GM23338 (cell line): Measurements from ENCODE around the gene SGPP1.

Experiments used
- CREB1 ChIP-seq: fragments of 250-450 bp; sonication (Bioruptor Pico); IDR thresholded peaks from 2 replicates; pipeline ENCODE4 v1.5.0; 2020; ENCODE audit warnings: low read depth, mild to moderate bottlenecking, moderate library complexity
- CTCF ChIP-seq, 2 experiments: fragments of 200-600 bp in 1 of 2; sonication (generic) in 1 of 2; conservative IDR thresholded peaks; 2 replicates each; pipeline versions ENCODE4 v1.5.1 to v1.6.1; 2016 to 2017; ENCODE audit warnings: antibody characterized with exemption in 2 of 2, low read depth in 2 of 2, mild to moderate bottlenecking in 2 of 2, moderate library complexity in 1 of 2
- ETS1 ChIP-seq: IDR thresholded peaks from 2 replicates; pipeline ENCODE4 v1.6.1; 2016; ENCODE audit warnings: antibody characterized with exemption
- EZH2 ChIP-seq: fragments of 200-600 bp; sonication (generic); IDR thresholded peaks from one replicate; pipeline ENCODE4 v1.8.0; 2017; ENCODE audit warnings: antibody characterized with exemption, mild to moderate bottlenecking, low read depth; ENCODE audit not compliant: unreplicated experiment
- EZH2phosphoT487 ChIP-seq: fragments of 200-600 bp; sonication (generic); IDR thresholded peaks from one replicate; pipeline ENCODE4 v1.8.1; 2018; ENCODE audit warnings: antibody characterized with exemption; ENCODE audit not compliant: unreplicated experiment
- JUNB ChIP-seq: IDR thresholded peaks from one replicate; pipeline ENCODE4 v1.6.1; 2016; ENCODE audit warnings: antibody characterized with exemption; ENCODE audit not compliant: unreplicated experiment
- NANOG ChIP-seq: IDR thresholded peaks from 2 replicates; pipeline ENCODE4 v1.6.1; 2016; ENCODE audit warnings: antibody characterized with exemption, borderline replicate concordance
- POLR2AphosphoS5 ChIP-seq: IDR thresholded peaks from 2 replicates; pipeline ENCODE4 v1.6.1; 2016; ENCODE audit warnings: antibody characterized with exemption, low read depth
- STAT1 ChIP-seq: IDR thresholded peaks from one replicate; pipeline ENCODE4 v1.6.1; 2016; ENCODE audit warnings: antibody characterized with exemption; ENCODE audit not compliant: unreplicated experiment
- ZNF331 ChIP-seq: fragments of 250-450 bp; sonication (Bioruptor Pico); IDR thresholded peaks from 2 replicates; pipeline ENCODE4 v1.5.0; 2020; ENCODE audit warnings: low read depth, mild to moderate bottlenecking, moderate library complexity
- ZNF462 ChIP-seq: fragments of 250-450 bp; sonication (Bioruptor Pico); IDR thresholded peaks from 2 replicates; pipeline ENCODE4 v1.5.0; 2020; ENCODE audit warnings: mild to moderate bottlenecking, moderate library complexity
- TF ChIP-seq, protein P1 (sequence below): IDR thresholded peaks from one replicate; pipeline ENCODE4 v1.6.1; 2018; ENCODE audit warnings: antibody characterized with exemption; ENCODE audit not compliant: unreplicated experiment

GRCh38 chr14:63672417-63673180, 55.3 kb downstream of the SGPP1 start:
- TF ChIP-seq CTCF (conservative IDR thresholded peaks at IDR 0.05; ENCODE audit: low read depth in 2 of 2) (no peak), POLR2AphosphoS5 (no peak), EZH2 (no peak), STAT1 (no peak), ZNF331 (no peak), EZH2phosphoT487 (no peak), JUNB (no peak), ETS1 (no peak), ZNF462 (CRISPR knock-in tag) (no peak), CREB1 (CRISPR knock-in tag) (no peak), NANOG (no peak)
- TF ChIP-seq, protein P1, sequence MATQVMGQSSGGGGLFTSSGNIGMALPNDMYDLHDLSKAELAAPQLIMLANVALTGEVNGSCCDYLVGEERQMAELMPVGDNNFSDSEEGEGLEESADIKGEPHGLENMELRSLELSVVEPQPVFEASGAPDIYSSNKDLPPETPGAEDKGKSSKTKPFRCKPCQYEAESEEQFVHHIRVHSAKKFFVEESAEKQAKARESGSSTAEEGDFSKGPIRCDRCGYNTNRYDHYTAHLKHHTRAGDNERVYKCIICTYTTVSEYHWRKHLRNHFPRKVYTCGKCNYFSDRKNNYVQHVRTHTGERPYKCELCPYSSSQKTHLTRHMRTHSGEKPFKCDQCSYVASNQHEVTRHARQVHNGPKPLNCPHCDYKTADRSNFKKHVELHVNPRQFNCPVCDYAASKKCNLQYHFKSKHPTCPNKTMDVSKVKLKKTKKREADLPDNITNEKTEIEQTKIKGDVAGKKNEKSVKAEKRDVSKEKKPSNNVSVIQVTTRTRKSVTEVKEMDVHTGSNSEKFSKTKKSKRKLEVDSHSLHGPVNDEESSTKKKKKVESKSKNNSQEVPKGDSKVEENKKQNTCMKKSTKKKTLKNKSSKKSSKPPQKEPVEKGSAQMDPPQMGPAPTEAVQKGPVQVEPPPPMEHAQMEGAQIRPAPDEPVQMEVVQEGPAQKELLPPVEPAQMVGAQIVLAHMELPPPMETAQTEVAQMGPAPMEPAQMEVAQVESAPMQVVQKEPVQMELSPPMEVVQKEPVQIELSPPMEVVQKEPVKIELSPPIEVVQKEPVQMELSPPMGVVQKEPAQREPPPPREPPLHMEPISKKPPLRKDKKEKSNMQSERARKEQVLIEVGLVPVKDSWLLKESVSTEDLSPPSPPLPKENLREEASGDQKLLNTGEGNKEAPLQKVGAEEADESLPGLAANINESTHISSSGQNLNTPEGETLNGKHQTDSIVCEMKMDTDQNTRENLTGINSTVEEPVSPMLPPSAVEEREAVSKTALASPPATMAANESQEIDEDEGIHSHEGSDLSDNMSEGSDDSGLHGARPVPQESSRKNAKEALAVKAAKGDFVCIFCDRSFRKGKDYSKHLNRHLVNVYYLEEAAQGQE: no peak
